HG03045 (cell line): Measurements from ENCODE around the gene AFDN.
"Not testable (repeated sequence)": the region's sequence is repeated elsewhere in the genome, so short reads cannot be mapped to it uniquely, and the experiment has no call there.

Experiments
- ATAC-seq: cut with Tn5 transposase; IDR thresholded peaks from one replicate; pipeline ENCODE4 v1.9.1; 2021; ENCODE audit warnings: mild to moderate bottlenecking, moderate library complexity; ENCODE audit not compliant: unreplicated experiment

AFDN gene

GRCh38 chr6:167995731-167996151 lies 169.0 kb downstream of the AFDN start:
- ATAC-seq: no peak

GRCh38 chr6:167996424-167997199 lies 169.9 kb downstream of the AFDN start:
- ATAC-seq: no peak

DNA sequence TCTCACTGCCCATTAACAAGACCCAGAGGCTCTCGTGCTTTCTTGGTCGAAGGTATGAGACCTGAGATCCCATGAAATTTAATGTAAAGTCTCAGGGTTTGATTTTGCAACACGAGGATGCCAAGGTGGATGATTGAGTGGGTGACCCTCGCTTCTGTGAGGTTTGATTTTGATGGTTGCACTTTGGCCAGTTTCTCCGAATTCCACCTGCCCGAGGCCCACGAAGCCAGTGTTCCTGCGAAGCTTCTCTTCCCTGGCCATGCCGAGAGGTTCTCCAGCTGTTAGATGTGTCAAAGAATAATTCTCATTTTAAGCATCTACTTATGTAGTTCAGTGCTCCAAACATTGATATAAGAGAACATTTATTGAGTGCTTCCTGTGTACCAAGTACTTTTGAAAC lies 170.9 kb downstream of the AFDN start, which contains the start of gene KIF25:
TSS of gene KIF25 (plus strand) at position 30 of the 400 bp plus-strand sequence. CDS start 31,915 bp downstream, outside the sequence.
- ATAC-seq: no peak

DNA sequence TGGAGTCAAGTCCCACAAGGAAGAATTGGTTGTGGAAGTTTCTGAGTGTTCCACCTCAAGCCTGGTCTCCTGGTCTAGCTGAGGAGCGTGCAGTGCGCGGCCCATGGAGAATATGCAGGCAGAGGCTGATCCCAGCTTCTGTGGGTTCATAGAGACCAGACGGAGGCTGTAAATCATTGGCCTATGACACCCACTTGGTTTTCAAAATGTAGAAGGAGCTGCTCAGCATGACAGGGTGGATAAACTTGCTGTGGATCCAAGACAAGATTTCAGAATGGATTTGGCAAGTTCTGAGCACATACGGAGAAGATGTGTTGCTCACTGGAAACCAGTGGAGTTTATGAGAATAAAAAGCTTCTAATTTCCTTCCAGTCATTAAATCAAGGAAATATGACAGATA lies 171.5 kb downstream of the AFDN start:
- ATAC-seq: no peak

- no peak for ATAC-seq
These were observed 173.7 kb downstream of the AFDN start for GRCh38 chr6:168000198-168001028.

GRCh38 chr6:168001029-168001332 lies 174.3 kb downstream of the AFDN start:
- ATAC-seq: no peak

GRCh38 chr6:168001514-168001913 lies 174.8 kb downstream of the AFDN start:
- not testable (repeated sequence) for ATAC-seq

GRCh38 chr6:168002804-168003203 lies 176.1 kb downstream of the AFDN start:
- no peak for ATAC-seq

GRCh38 chr6:168004023-168004422 lies 177.3 kb downstream of the AFDN start:
- no peak for ATAC-seq

DNA sequence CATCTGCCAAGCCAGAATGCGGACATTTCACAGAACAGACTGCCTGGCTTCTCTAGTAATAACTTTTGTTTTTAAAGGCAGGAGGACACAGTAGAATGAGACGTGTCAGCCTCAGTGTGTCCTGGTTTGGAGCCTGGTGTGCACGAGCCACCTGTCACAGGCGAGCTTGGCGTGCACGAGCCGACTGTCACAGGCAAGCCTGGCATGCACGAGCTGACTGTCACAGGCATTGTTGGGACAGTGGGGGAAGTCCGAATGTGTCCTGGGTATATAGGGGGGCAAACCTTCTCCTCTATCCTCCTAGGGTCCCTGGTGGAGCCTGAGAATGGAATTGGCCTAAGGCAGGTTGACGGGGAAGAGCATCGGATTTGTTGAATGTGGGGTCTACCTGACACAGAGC lies 178.2 kb downstream of the AFDN start:
- no peak for ATAC-seq

DNA sequence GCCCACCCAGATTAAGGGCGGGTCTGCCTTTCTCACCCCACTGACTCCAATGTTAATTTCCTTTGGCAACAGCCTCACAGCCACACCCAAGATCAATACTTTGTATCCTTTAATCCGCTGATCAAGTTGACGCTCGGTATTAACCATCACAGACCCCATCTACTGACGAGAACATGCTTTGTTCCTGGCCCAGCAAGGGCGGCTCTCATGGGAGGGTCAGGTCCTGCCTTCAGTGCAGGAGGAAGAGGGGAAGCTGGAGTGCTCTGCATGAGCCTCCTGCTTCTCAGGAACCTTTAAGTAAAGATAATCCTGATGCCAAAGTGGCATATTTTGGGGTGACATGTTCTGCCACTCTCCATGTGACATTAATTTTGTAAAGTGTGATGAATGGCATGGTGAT lies 179.1 kb downstream of the AFDN start:
- no peak for ATAC-seq

DNA sequence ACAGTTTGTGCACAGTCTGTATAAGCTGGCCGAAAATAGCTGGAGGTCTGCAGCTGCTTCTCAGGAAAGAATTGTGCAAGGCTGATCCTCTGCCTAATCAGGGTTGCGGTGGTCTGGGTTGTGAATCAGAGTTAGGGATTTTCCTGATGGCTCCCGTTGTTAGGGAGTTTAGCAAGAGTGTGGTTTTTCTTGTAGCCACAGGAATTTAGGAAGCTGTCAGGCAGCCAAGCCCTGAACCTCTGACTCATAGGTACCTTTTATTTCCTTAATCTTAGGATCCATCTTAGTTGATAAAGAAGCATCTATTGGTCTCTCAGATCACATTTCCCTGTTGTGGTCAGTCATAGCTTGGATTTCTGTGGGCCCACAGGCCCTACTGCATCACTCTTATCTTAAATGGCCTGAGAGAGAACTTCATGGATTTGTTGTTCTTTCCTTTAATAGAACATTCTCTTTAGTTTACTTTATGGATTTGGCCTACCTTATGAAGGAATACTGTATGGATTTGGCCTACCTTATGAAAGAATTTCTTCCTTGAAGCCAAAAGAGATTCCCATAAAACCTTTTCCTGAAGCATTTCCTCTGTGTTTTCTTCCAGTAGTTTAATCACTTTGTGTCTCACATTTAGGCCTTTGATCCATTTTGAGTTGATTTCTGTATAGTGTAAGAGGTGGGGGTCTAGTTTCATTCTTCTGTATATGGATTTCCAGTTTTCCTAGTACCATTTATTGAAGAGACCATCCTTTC lies 181.1 kb downstream of the AFDN start:
- no peak for ATAC-seq

DNA sequence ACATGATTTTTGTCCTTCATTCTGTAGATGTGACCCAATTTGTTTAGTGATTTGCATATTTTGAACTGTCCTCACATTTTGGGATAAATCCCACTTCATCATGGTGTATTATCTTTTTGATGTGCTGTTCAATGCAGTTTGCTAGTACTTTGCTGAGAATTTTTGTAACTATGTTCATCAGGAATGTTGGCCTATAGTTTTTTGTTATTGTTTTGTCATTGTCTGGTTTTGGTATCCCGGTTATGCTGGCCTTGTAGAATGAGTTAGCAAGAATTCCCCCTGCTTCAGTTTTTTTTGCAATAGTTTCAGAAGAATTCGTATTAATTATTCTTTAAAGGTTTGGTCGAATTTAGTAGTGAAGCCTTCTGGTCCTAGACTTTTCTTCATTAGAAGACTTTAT lies 182.6 kb downstream of the AFDN start:
- no peak for ATAC-seq

DNA sequence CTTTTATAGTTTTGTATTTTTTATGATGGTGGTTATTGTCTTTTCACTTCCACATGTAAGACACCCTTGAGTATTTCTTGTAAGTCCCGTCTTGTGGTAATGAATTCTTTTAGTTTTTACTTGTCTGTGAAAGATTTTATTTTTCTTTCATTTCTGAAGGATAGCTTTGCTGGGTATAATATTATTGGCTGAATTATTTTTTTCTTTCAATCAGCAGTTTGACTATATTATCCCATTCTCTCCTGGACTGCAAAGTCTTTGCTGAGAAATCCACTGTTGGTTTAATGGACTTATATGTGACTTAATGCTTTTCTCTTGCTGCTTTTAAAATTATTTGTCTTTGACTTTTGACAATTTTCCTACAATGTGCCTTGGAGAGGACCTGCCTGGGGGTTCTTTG lies 184.6 kb downstream of the AFDN start:
- ATAC-seq: no peak

GRCh38 chr6:168012431-168013249 lies 185.9 kb downstream of the AFDN start:
- ATAC-seq: no peak

- no peak for ATAC-seq
These were observed 186.7 kb downstream of the AFDN start for GRCh38 chr6:168013250-168013915.

- ATAC-seq: no peak
These were observed 187.7 kb downstream of the AFDN start for GRCh38 chr6:168014428-168014827.

GRCh38 chr6:168015009-168015408 lies 188.3 kb downstream of the AFDN start:
- no peak for ATAC-seq

DNA sequence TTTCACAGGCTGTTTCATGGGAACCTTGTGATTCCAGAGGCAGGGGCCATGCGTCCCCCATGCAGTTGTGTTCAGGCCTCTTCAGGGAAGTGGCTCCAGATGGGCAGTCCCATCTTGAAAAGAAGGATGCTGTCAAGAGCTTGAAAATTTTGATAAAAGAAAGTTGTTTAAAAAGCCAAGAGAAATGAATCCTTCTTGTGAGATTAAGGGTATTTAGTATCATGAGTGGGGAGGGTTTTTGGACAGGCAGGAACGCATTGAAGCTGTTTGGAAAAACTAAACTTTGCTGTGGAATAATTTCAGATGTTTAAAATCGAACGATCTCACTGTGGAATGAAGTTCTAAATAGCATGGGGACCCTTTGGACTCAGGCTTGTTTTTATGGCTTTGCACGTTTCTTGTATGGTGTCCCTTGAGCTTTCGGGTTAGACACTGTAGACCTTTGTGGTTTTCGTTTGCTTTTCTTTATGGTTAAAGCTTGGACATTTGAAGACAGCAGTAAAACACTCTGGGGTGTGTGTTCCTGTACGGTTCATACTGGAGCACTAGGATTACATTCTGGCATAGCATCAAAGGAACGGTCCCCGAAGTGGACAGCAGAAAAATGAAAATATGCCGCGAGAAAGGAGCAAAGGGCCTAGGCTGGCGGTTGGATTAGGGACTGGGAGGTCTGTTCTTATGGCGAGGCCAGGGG lies 188.9 kb downstream of the AFDN start:
- no peak for ATAC-seq
